GM12878 (cell line): ENCODE results near the gene PRDM16. TPM values are rescaled to one million over a fixed set of nuclear protein-coding genes. Genes with fewer than 3 reads are reported as not detected.

Experiments used
- ATAC-seq: fragments of 200-7000 bp; cut with Tn5 transposase; 3 replicates; pipeline ENCODE4 v1.9.1; 2020; ENCODE audit warnings: mild to moderate bottlenecking, moderate library complexity
- BruUV-seq: library from RNA; stranded (reverse); fragments of 400-500 nt; replicated peaks from 2 replicates; lab custom pipeline; 2021; lab: Mats Ljungman, UMichigan
- CTCF ChIA-PET: fragments of 300-600 bp; sonication (Branson Sonifier 250); formaldehyde crosslinking; extraction: SDS; loops from one replicate; lab custom pipeline; 2021; ENCODE audit warnings: inconsistent platforms; lab: Yijun Ruan, JAX
- POLR2A ChIA-PET: fragments of 350-600 bp; formaldehyde crosslinking; extraction: SDS; loops from one replicate; lab custom pipeline; 2021; ENCODE audit warnings: inconsistent platforms; lab: Charles Lee
- RAD21 ChIA-PET: fragments of 300-600 bp; sonication (Branson Sonifier 250); formaldehyde crosslinking; loops from one replicate; lab custom pipeline; 2023; ENCODE audit warnings: antibody characterized with exemption; ENCODE audit not compliant: unreplicated experiment; lab: Charles Lee
- SMC1A ChIA-PET: fragments of 300-600 bp; sonication (Branson Sonifier 250); formaldehyde crosslinking; loops from one replicate; lab custom pipeline; 2023; ENCODE audit not compliant: unreplicated experiment, uncharacterized antibody; lab: Charles Lee
- DNase-seq: peaks from one replicate; pipeline ENCODE4 v3.0.0-alpha.2; 2011; ENCODE audit warnings: low read depth, low spot score
- FAIRE-seq: peaks from 3 replicates; lab custom pipeline; 2011; peaks lifted over from hg19 to GRCh38; lab: Jason Lieb, UNC
- H2AFZ ChIP-seq: 2 replicates; pipeline ENCODE4 v1.6.0; 2011; ENCODE audit warnings: low read depth, low read length, control low read depth; ENCODE audit not compliant: control insufficient read depth
- H3K27ac ChIP-seq: 2 replicates; pipeline ENCODE4 v1.5.1; 2011; ENCODE audit warnings: control low read depth; ENCODE audit not compliant: control insufficient read depth, insufficient read depth
- H3K27me3 ChIP-seq, 2 experiments: replicated peaks in 1 of 2; 2 replicates each; pipeline versions ENCODE4 v1.6.0 to v1.6.1; 2011; ENCODE audit warnings: low read length in 1 of 2; ENCODE audit not compliant: control insufficient read depth in 2 of 2, insufficient read depth in 2 of 2
- H3K36me3 ChIP-seq, 2 experiments: 2 replicates each; pipeline ENCODE4 v1.5.1; 2011; ENCODE audit warnings: low read length in 1 of 2; ENCODE audit not compliant: control insufficient read depth in 2 of 2, insufficient read depth in 2 of 2
- H3K4me1 ChIP-seq: 2 replicates; pipeline ENCODE4 v1.6.1; 2011; ENCODE audit warnings: mild to moderate bottlenecking, low read length, moderate library complexity, mixed read lengths; ENCODE audit not compliant: control insufficient read depth, insufficient read depth
- H3K4me2 ChIP-seq: 2 replicates; pipeline ENCODE4 v1.6.0; 2011; ENCODE audit warnings: control low read depth; ENCODE audit not compliant: control insufficient read depth, insufficient read depth
- H3K4me3 ChIP-seq: fragments of 200-600 bp; sonication (generic); 2 replicates; pipeline ENCODE4 v1.5.1; 2016
- H3K79me2 ChIP-seq: 2 replicates; pipeline ENCODE4 v1.6.0; 2011; ENCODE audit warnings: low read length; ENCODE audit not compliant: control insufficient read depth, insufficient read depth
- H3K9ac ChIP-seq: 2 replicates; pipeline ENCODE4 v1.8.0; 2011; ENCODE audit warnings: low read length, control low read depth, mixed read lengths; ENCODE audit not compliant: control insufficient read depth, insufficient read depth
- H3K9me3 ChIP-seq: replicated peaks from 3 replicates; pipeline ENCODE4 v1.5.1; 2011; ENCODE audit warnings: mild to moderate bottlenecking, low read length; ENCODE audit not compliant: control insufficient read depth, insufficient read depth
- H4K20me1 ChIP-seq: 2 replicates; pipeline ENCODE4 v1.6.0; 2011; ENCODE audit not compliant: control insufficient read depth, insufficient read depth
- E2F4 ChIP-seq: IDR thresholded peaks from 2 replicates; pipeline ENCODE4 v1.6.1; 2012; ENCODE audit warnings: low read depth, low read length, improper control_type of control experiment
- ELK1 ChIP-seq: IDR thresholded peaks from 2 replicates; pipeline ENCODE4 v1.6.1; 2012; ENCODE audit warnings: low read depth, low read length, improper control_type of control experiment
- SUZ12 ChIP-seq: fragments of 200-600 bp; sonication (generic); IDR thresholded peaks from one replicate; pipeline ENCODE4 v1.6.1; 2018; ENCODE audit warnings: antibody characterized with exemption, mild to moderate bottlenecking; ENCODE audit not compliant: unreplicated experiment
- WGBS: methylation state at CpG from one replicate; pipeline ENCODE4 v1.1.6; 2016; ENCODE audit warnings: low lambda C conversion rate; ENCODE audit not compliant: insufficient replicate concordance, insufficient coverage; ENCODE audit errors: missing lambda C conversion rate; 5-methylcytosine and 5-hydroxymethylcytosine counted together
- in situ Hi-C: fragments of 300-500 bp; cut with MboI; formaldehyde crosslinking; loops from 9 replicates; pipeline ENCODE4 v1.14.3; 2018; ENCODE audit warnings: mixed read lengths
- intact Hi-C: fragments of 100-400 bp; cut with micrococcal nuclease; formaldehyde crosslinking; loops from one replicate; pipeline ENCODE4 v1.14.2; 2022; ENCODE audit not compliant: unreplicated experiment
- polyA plus RNA-seq, 11 experiments: library from polyadenylated mRNA; depleted of rRNA in 4 of 11; unstranded in 6 of 11; stranded (reverse) in 5 of 11; fragments of >200 nt; fragmentation: Nextera tagmentation in 4 of 11; fragmentation: Illumina TruSeq in 1 of 11; extraction: Ambion mirVana in 4 of 11; extraction: Trizol in 1 of 11; gene quantifications; 1 replicate in 1 of 11; 2 replicates in 10 of 11; pipeline versions ENCODE4 v1.2.1 to v1.2.3, GENCODE V29; 2011 to 2016; ENCODE audit warnings: inconsistent platforms in 2 of 11, missing spikeins in 2 of 11, low read depth in 1 of 11
- total RNA-seq, 4 experiments: library from RNA; depleted of rRNA in 3 of 4; stranded (reverse); fragments of >200 nt in 3 of 4; fragmentation: Illumina TruSeq in 1 of 4; extraction: Trizol in 1 of 4; gene quantifications; 2 replicates each; pipeline versions ENCODE4 v1.2.1 to v1.2.3, GENCODE V29; 2013 to 2021

The PRDM16 gene
- total and polyA plus RNA-seq, 10 of the 15 experiments (the other 5 are each of a cell fraction or from before 2014, with no cell fraction given): 0.03 TPM; not detected in 9

GRCh38 chr1:3454811-3455618 lies 386.0 kb downstream of the PRDM16 start:
- POLR2A ChIA-PET: no interaction called here
- Histone ChIP-seq H3K4me3 (no peak overlapping the region), H4K20me1 (no peaks in the 10 kb centered on the region)
- FAIRE-seq (no peak), DNase-seq (no peak)
- TF ChIP-seq E2F4 (no peak), SUZ12 (peak; percentile 50), ELK1 (no peak)
- TF ChIP-seq, all 136 proteins: peak for 1
- Histone ChIP-seq H3K9me3 (no peaks in the 10 kb centered on the region), H3K36me3 (no peaks in the 10 kb centered on the region), H3K27ac (no peak overlapping the region), H3K9ac (no peak overlapping the region), H3K4me2 (no peak overlapping the region), H3K27me3 (no peaks in the 10 kb centered on the region; a peak in 1 of 4 replicates), H3K4me1 (no peaks in the 10 kb centered on the region), H3K79me2 (no peaks in the 10 kb centered on the region), H2AFZ (no peak overlapping the region)
- BruUV-seq: no TSS peak
- in situ Hi-C loops: loop anchor here (5.0 kb wide), 1 partner anchor 162 kb away; no protein-coding TSS in a partner anchor
- 27% methylated on average over 31 of the region's 46 CpGs for WGBS
- ChIA-PET SMC1A (no interaction called here), CTCF (no interaction called here), RAD21 (no interaction called here)
- ATAC-seq: no peak
- intact Hi-C loops: no loop called here
